Mesendoderm (in vitro differentiated cells): ENCODE data around the gene EIF1.
A peak's percentile ranks its signal among the peaks of the same experiment; 100 is the strongest.

Experiments
- DNase-seq: peaks from one replicate; pipeline ENCODE4 v3.0.0; 2013
- H2AK5ac ChIP-seq: 2 replicates; pipeline ENCODE4 v1.6.1; 2013; ENCODE audit warnings: low read length, inconsistent platforms
- H2BK120ac ChIP-seq: 2 replicates; pipeline ENCODE4 v1.6.1; 2013; ENCODE audit warnings: low read depth, mild to moderate bottlenecking, low read length, moderate library complexity, mixed read lengths
- H2BK15ac ChIP-seq: replicated peaks from 2 replicates; pipeline ENCODE4 v1.6.1; 2013; ENCODE audit warnings: low read depth, mild to moderate bottlenecking, moderate library complexity
- H2BK5ac ChIP-seq: 2 replicates; pipeline ENCODE4 v1.6.1; 2013; ENCODE audit warnings: low read length, inconsistent platforms
- H3K18ac ChIP-seq: 2 replicates; pipeline ENCODE4 v1.6.1; 2013; ENCODE audit warnings: mild to moderate bottlenecking, low read length, mixed read lengths
- H3K23ac ChIP-seq: one replicate; pipeline ENCODE4 v1.6.1; 2013; ENCODE audit warnings: low read length
- H3K27ac ChIP-seq: 2 replicates; pipeline ENCODE4 v1.5.1; 2013; ENCODE audit warnings: low read depth, mild to moderate bottlenecking, inconsistent platforms, low read length, moderate library complexity
- H3K27me3 ChIP-seq: 2 replicates; pipeline ENCODE4 v1.6.1; 2013; ENCODE audit warnings: low read length, control low read depth, mild to moderate bottlenecking, inconsistent platforms; ENCODE audit not compliant: insufficient read depth, poor library complexity
- H3K36me3 ChIP-seq: 2 replicates; pipeline ENCODE4 v1.6.1; 2013; ENCODE audit warnings: low read length, inconsistent platforms; ENCODE audit not compliant: control insufficient read depth, insufficient read depth
- H3K4ac ChIP-seq: one replicate; pipeline ENCODE4 v1.6.1; 2013; ENCODE audit warnings: low read depth, mild to moderate bottlenecking, low read length, moderate library complexity
- H3K4me1 ChIP-seq: 2 replicates; pipeline ENCODE4 v1.6.1; 2013; ENCODE audit warnings: low read depth, low read length, inconsistent platforms; ENCODE audit not compliant: control insufficient read depth
- H3K4me2 ChIP-seq: 2 replicates; pipeline ENCODE4 v1.6.1; 2013; ENCODE audit warnings: low read length
- H3K4me3 ChIP-seq: 2 replicates; pipeline ENCODE4 v1.5.1; 2013; ENCODE audit warnings: mild to moderate bottlenecking, low read length
- H3K56ac ChIP-seq: one replicate; pipeline ENCODE4 v1.6.1; 2013; ENCODE audit warnings: low read length
- H3K79me1 ChIP-seq: 2 replicates; pipeline ENCODE4 v1.6.1; 2013; ENCODE audit warnings: low read length, inconsistent platforms
- H3K79me2 ChIP-seq: 2 replicates; pipeline ENCODE4 v1.6.1; 2013; ENCODE audit warnings: mild to moderate bottlenecking, low read length; ENCODE audit not compliant: control insufficient read depth, insufficient read depth
- H3K9ac ChIP-seq: 2 replicates; pipeline ENCODE4 v1.6.1; 2013; ENCODE audit warnings: low read length, inconsistent platforms
- H4K5ac ChIP-seq: one replicate; pipeline ENCODE4 v1.6.1; 2013; ENCODE audit warnings: low read length
- H4K8ac ChIP-seq: one replicate; pipeline ENCODE4 v1.6.1; 2013; ENCODE audit warnings: low read depth, mild to moderate bottlenecking, control low read depth, low read length, moderate library complexity
- WGBS: extraction: QIAGEN DNeasy Blood & Tissue Kit; methylation state at CpG from one replicate; pipeline ENCODE4 v1.1.7; 2013; ENCODE audit warnings: low lambda C conversion rate, missing lambda C conversion rate; ENCODE audit not compliant: insufficient coverage; ENCODE audit errors: extremely low coverage; 5-methylcytosine and 5-hydroxymethylcytosine counted together

EIF1 gene

DNA sequence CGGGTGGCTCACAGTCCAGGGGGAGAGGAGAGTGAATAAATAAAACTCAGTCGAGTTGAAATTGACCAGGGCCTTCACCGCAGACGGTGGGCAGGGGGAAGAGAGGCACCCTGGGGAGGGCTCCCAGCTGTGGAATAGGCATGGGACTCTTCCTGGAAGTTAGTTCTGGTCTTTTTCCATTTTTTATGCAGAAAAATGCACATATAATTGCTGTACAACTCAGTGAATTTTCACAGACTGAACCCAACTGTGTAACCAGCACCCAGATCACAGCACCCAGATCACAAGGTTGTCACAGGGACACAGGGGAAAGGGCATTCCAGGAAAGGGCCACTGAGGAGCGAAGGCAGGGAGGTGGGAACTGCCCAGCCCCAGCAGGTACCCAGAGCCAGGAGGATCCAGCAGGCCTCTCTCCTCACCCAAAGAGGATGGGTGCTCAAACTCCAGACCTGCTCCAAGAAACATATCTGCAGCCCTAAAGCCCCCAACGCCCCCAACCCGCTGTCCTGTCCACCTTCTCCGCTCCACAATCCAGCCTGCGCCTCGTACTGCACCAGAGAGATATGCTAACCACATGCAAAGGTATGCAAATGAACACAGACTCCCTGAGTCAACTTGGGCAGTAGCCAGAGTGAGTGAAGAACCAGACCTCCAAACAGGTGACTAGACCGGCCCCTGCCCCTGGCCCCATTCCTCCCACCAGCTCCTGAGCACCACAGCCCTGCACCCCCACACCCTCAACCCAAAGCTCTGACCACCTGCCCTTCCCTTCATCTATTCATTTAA is 29.1 kb upstream of the EIF1 start:
- no peak overlapping the region for H3K9ac ChIP-seq
- no peaks in the 10 kb centered on the region for H3K79me1 ChIP-seq
- H3K36me3 ChIP-seq = no peaks in the 10 kb centered on the region
- no peak overlapping the region for H3K4me3 ChIP-seq
- no peak overlapping the region for H2BK120ac ChIP-seq
- no peak for DNase-seq
- H3K23ac ChIP-seq = no peak overlapping the region
- H3K27me3 ChIP-seq = no peaks in the 10 kb centered on the region
- H2BK15ac ChIP-seq = no peak overlapping the region
- H2AK5ac ChIP-seq = no peak overlapping the region
- H2BK5ac ChIP-seq = no peak overlapping the region
- no peak overlapping the region for H3K4me2 ChIP-seq
- H4K8ac ChIP-seq = no peak overlapping the region
- no CpG with 5 or more reads among the region's 11 CpGs for WGBS
- no peak overlapping the region for H3K4ac ChIP-seq
- no peak overlapping the region for H4K5ac ChIP-seq
- H3K4me1 ChIP-seq = no peaks in the 10 kb centered on the region
- H3K79me2 ChIP-seq = no peaks in the 10 kb centered on the region
- no peak overlapping the region for H3K56ac ChIP-seq
- no peak overlapping the region for H3K18ac ChIP-seq
- H3K27ac ChIP-seq = no peak overlapping the region

DNA sequence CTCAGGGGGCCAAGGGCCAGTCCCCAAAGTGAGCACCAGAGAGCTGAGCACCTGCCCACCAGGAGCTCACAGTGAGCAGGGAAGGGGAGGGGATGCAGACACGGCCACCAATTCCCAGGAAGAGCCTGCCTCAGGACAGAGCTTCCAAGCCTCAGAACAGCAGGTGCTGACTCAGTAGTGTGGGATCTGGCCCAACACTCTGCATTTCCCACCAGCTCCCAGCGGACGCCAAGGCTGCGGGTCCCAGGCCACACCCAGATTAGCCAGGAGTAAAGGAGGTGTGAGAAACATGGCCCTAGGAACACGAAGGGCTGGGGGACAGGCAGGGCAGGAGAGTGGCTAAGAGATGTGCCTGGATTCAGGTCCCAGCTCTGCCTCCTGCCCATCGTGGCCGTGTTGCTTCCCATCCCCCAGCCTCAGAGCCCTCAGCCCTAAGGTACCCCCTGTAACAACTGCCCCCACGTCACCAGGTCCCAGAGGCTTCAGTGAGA is 28.4 kb upstream of the EIF1 start:
- no peak overlapping the region for H3K56ac ChIP-seq
- H3K79me2 ChIP-seq = no peaks in the 10 kb centered on the region
- no peaks in the 10 kb centered on the region for H3K27me3 ChIP-seq
- no peak overlapping the region for H3K4me3 ChIP-seq
- no peak overlapping the region for H3K4ac ChIP-seq
- no peak overlapping the region for H4K5ac ChIP-seq
- H3K4me1 ChIP-seq = no peaks in the 10 kb centered on the region
- no peak overlapping the region for H3K9ac ChIP-seq
- no peaks in the 10 kb centered on the region for H3K36me3 ChIP-seq
- H3K27ac ChIP-seq = no peak overlapping the region
- H2BK5ac ChIP-seq = no peak overlapping the region
- H3K18ac ChIP-seq = no peak overlapping the region
- no peak overlapping the region for H3K23ac ChIP-seq
- H3K79me1 ChIP-seq = no peaks in the 10 kb centered on the region
- H4K8ac ChIP-seq = no peak overlapping the region
- no peak overlapping the region for H2AK5ac ChIP-seq
- DNase-seq = no peak
- H2BK120ac ChIP-seq = no peak overlapping the region
- no peak overlapping the region for H2BK15ac ChIP-seq
- WGBS = no CpG with 5 or more reads among the region's 8 CpGs
- no peak overlapping the region for H3K4me2 ChIP-seq

DNA sequence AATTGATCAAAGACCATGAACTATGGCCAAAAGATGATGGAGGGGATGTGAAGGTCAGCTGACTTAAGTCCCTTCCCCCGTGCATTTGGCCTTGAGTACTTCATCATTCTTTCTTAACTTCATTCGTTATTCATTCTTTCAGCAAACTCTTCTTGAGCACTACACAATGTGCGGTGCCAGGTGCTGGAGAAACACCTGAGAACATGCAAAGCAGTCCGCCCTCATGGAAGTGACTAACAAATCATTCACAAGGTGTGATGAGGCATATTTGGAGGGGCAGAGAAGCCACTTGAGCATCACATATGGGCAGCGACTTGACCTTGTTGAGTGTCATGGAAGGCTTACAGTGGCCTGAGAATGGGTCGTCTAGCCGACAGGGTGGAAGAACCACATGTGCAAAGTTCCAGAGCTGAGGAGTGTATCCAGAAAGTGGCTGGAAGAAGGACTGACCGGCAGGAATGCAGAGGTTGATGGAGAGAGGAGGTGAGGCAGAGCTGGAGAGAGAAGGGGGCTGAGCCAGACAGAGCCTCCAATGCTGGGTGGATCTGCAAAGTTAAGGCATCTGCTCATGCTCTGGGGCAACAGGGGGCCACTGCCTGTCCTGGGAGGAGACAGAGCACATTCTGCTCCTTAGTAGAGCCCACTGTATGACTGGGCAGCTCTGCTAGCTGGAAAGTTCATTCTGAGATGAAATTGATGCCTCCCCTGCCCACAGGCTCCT is 25.1 kb upstream of the EIF1 start:
- Histone ChIP-seq H3K27me3 (no peaks in the 10 kb centered on the region), H3K9ac (no peak overlapping the region), H3K79me1 (no peaks in the 10 kb centered on the region), H3K23ac (no peak overlapping the region), H2BK120ac (no peak overlapping the region), H3K56ac (no peak overlapping the region), H2BK15ac (no peak overlapping the region), H3K27ac (no peak overlapping the region), H4K8ac (no peak overlapping the region), H3K4me3 (no peak overlapping the region), H3K4ac (no peak overlapping the region), H2AK5ac (no peak overlapping the region), H3K4me1 (no peaks in the 10 kb centered on the region), H2BK5ac (no peak overlapping the region), H3K18ac (no peak overlapping the region), H3K4me2 (no peak overlapping the region), H3K36me3 (no peaks in the 10 kb centered on the region), H4K5ac (no peak overlapping the region), H3K79me2 (no peaks in the 10 kb centered on the region)
- no CpG with 5 or more reads among the region's 8 CpGs for WGBS
- no peak for DNase-seq

DNA sequence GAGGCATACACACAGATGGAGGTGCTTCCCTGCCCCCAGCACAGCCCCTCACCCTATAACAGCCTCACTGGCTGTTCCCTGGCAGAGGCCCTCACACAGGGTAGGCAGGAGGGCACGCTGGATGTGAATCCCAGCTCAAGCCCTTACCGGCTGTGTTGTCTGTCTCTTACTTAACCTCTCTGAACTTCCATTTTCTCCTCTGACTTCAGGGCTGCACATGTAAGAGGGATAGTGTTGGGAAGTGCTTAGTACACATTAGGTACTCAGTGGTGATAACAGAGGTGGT is 24.6 kb upstream of the EIF1 start:
- Histone ChIP-seq H3K79me1 (no peaks in the 10 kb centered on the region), H3K4me3 (no peak overlapping the region), H3K4ac (no peak overlapping the region), H3K27me3 (no peaks in the 10 kb centered on the region), H3K27ac (no peak overlapping the region), H3K4me1 (no peaks in the 10 kb centered on the region), H3K23ac (no peak overlapping the region), H2BK120ac (no peak overlapping the region), H2BK15ac (no peak overlapping the region), H2BK5ac (no peak overlapping the region), H3K79me2 (no peaks in the 10 kb centered on the region), H3K9ac (no peak overlapping the region), H3K36me3 (no peaks in the 10 kb centered on the region), H3K18ac (no peak overlapping the region), H4K8ac (no peak overlapping the region), H4K5ac (no peak overlapping the region), H2AK5ac (no peak overlapping the region), H3K56ac (no peak overlapping the region), H3K4me2 (no peak overlapping the region)
- DNase-seq = no peak
- no CpG with 5 or more reads among the region's 2 CpGs for WGBS

DNA sequence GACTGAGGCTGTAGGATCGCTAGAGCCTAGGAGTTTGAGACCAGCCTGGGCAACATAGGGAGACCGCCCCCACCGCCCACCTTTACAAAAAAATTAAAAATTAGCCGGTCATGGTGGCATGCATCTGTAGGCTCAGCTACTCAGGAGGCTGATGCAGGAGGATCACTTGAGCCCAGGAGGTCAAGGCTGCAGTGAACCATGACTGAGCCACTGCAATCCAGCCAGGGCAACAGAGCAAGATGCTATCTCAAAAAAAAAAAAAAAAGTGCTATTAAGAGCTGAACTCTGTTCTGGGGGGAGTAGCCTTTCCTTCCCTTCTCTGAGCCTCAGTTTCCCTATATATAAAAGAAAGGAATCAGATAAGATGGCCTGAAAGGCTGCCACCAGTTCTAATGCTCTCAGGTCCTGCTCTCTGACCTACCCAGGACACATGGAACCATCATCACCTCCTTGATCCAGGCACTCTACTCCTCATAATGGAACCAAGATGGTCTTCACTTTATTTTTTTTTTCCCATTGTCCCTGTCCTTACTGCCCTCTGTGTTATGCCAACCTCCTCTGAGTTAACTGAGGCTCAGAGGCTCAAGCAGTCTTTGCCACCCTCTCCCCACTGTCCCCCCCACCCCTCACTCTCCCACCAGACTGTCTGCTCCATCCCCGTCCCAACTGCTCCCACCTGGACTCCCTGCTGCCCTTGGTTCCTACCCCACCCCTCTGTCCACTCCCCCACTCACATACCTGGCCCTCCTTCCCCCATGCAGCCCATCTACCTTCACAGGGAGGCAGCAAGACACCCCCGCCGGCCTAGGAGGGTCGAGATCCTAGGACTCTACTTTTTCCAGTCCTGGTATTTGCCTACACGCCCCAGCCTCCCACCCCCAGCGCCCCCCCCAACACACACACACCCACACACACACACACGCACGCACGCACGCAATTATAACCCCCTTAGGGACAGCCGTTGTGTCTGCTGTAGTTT is 23.8 kb upstream of the EIF1 start:
- Histone ChIP-seq H4K8ac (no peak overlapping the region), H2BK5ac (no peak overlapping the region), H3K27me3 (no peaks in the 10 kb centered on the region), H4K5ac (no peak overlapping the region), H3K18ac (no peak overlapping the region), H3K4me2 (no peak overlapping the region), H3K79me1 (no peaks in the 10 kb centered on the region), H3K4me1 (no peaks in the 10 kb centered on the region), H3K56ac (peak overlapping the region; percentile 87), H2BK120ac (no peak overlapping the region), H3K4me3 (no peak overlapping the region), H3K36me3 (no peaks in the 10 kb centered on the region), H3K23ac (no peak overlapping the region), H3K9ac (no peak overlapping the region), H2AK5ac (no peak overlapping the region), H3K4ac (no peak overlapping the region), H2BK15ac (no peak overlapping the region), H3K79me2 (no peaks in the 10 kb centered on the region), H3K27ac (no peak overlapping the region)
- no peak for DNase-seq
- WGBS = no CpG with 5 or more reads among the region's 15 CpGs
